HG02938 (cell line): ENCODE results near the gene NNAT.

Source experiments
- ATAC-seq: cut with Tn5 transposase; IDR thresholded peaks from one replicate; pipeline ENCODE4 v1.9.1; 2021; ENCODE audit warnings: mild to moderate bottlenecking, moderate library complexity; ENCODE audit not compliant: unreplicated experiment

The NNAT gene

DNA sequence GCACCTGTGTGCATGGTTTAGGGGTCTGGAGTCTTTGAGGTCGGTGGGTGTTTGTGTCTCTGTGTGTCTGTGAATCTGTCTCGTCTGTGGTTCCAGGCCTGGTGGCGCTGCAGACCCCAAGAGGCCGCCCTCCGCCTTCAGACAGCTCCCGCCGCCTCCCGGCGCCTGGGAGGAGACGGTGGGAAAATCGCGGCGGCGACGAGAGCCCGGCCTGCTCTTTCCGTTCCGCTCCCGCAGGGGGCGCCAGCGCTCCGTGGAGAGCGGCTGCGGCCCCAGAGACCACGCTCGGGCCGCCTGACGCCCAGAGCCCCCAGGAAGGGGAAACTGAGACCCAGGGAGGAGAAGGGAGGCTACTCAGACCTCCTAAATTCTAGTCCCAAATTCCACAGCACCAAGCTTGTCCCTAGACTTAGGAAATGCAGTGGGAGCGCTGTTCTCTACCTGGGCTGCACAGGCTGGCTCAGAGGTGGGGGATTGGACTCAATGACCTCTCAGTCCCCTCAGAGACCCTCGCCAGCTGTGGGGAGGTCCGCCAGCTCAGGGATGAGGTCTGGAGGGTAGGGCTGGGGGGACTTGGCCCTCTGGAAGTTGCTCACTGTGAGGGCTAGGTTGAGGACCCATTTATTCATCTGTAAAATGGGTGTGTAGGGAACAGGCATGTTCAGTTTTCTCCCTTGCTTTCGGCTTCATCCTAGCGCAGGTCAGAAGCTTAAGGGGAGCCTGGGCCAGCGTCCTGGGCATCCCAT, 43.5 kb downstream of the NNAT start:
- ATAC-seq = no peak

DNA sequence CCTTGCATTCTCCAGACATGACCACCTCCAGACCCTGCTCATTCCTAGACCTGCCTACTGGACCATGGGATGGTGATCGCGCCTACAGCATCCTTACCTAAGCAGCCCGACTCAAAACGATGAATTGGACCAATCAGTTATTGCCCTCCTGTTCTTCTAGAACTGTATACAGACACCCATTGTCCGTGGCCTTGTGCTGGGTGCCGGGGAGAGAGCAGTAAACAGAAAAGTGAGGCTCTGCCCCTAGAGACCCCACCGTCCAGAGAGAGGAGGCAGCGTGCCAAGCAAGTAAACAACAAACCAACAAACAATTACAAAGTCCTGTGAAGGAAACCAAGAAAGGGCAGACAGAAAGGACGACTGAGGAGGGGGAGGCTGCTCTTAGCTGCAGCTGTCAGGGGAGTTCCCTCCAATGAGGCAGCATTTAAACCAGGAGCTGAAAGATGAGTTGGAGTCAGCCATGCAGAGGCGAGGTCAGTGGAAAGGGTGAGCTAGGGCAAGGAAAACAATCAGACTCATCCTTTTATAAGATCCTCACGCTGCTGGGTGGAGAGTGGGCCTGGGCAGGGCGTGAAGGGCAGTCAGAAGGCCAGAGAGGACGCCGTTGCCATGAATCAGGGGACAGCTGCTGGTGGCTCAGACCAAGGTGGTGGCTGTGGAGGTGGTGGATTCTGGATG, 44.2 kb downstream of the NNAT start:
- no peak for ATAC-seq

DNA sequence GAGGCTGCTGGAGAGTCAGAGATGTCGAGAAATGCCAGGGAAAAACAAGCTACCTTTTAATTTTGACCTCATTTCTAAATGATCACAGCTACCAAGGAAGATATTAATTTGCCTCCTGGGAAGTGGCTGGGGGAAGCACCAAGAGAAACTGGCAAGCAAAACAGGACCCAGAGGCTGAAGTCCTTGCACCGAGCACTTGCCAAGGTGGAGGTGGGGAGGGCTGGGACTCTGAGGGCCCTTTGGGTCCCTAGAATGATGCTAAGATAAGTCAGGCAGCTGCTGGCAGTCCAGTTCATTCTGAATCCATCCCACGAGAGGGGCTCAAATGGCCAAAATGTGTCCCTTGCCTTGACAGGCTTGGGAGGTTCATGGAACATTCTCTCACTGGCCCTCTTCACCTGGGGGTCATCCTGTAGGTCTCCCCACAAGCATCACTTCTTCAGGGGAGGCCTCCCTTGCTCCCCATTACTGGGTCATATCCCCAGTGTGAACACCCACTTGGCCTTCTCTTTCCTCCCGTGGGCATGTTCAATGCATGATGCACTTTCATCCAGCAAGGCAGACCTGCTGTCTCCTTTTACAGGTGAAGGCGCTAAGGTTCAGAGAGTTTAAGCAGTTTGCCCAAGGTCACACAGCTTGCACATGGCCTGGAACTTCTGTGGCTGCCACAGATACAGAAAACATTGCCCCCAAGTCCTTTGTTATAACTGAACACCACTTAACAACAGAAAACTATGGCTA, 45.7 kb downstream of the NNAT start:
- ATAC-seq = no peak

DNA sequence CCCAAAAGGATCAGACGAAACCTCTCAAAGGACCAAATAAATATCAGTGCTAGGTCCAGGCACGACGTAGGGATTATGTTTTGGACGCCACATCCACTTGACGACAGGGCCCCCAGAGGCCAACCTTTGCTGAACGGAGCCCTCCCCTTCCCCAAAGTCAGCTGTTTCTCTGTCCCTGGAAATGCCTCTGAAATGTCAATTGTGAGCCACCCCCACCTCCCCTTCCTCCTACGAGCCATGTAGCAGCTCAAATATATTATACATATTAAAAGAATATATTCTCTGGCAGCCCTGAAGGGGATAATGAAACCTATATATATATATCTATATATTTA, 46.2 kb downstream of the NNAT start:
- ATAC-seq = no peak

DNA sequence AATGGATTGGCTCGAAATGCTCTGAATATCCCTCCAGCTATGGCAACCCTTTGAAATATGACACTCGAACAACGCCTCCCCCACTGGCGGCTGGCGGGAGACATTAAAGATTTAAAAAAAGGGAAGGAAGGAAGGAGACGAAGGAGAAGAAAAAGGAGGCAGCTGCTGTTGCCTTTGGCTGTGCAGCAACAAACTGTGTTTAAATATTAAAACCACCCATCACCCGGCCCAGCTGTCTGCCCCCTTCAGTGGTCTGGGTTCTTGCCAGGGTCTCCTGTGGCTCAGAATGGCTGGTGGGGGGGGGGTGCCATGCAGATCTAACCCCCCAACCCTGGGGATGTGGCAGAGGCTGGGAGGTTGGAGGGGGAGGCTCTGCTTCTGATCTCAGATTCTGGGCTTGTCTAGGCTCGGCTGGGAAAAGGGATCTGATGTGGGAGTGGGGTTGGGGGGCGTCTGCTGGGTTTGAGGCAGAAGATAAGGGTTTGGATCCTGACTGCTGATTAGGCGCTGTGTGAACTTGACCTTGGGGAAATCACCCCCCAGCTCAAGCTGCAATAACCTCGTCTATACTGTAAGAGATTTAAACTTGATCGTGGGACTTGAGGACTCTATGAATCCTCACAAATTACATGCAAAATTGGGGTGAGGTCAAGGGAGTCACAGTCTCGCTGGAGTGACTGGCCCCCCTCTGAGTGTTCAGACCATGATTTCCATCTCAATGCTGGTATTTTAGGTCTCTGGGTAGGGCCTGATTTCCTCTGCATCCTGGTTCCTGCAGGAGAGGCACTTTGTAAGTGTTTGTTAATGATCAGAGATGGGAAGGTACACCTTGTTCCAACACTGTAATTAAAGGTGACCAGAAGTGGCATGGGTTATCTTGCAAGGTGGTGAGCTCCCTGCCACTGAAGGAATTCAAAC, 46.9 kb downstream of the NNAT start:
- ATAC-seq = no peak

DNA sequence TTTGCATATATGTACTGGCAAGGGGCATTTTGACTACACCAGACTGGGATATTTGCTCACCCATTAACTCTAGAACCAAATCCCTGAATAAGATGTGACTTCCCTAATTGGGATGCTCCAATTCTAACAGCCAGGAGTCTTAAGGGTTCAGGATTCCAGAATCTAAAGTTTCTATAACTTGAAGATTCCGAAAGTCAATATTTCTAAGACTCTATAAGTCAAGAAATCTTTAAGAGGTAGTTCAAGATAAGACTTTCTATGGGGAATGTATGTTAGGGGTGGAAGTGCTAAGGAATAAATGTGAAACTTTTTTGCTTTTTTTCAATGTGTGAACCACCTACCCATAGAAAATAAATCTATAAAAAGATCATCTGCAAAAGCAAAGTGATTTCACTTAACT, 49.4 kb downstream of the NNAT start:
- no peak for ATAC-seq

DNA sequence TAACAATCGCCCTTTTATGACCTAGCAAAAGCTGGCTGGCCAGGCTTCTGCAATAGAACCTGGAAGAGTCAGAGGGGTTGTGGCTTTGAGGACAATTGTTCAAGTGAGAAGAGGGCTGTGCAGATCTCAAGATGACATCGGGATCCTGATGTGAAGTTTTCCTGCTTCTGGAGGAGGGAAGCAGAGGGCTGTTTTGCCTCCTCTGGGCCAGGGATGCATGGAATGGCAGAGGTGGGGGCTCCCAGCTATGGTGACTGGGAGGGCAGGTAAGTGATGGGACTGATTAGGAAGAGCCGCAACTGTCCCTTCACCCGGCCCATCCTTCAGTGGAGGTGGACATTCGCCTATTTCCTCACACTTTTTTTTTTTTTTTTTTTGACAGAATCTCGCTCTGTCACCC, 50.0 kb downstream of the NNAT start:
- no peak for ATAC-seq
